ENCODE measurements around the gene ZNF485.

Gene ZNF485

DNA sequence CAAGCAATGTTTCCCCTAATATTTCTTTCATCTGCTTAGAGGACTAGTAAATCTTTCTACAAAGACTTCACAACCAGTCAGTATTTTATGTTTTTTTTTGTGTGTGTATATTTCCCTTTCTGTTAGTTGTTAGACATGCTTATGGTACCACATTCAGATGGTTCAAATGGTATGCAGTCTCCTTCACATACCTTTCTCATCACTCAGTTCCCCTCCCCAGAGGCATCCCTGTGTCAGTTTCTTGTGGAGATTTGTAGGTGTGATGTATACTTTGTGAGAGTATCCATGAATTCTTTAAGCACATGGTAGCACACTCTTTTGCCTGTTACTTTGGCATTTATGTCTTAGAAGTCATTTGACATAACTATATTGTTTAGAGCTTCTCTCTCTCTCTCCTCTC, 4.4 kb downstream of the ZNF485 start:
- Histone ChIP-seq H3K4me1 (ENCODE audit: control insufficient read depth, low read length) (peaks cover 15% of the 10 kb centered on the region), H3K27me3 (ENCODE audit: control insufficient read depth, low read length) (no peaks in the 10 kb centered on the region), H3F3A (ENCODE audit: control insufficient read depth, insufficient read depth) (no peaks in the 10 kb centered on the region), H3K9me2 (replicated peaks; ENCODE audit: control insufficient read depth, low read length) (no peaks in the 10 kb centered on the region), H3K27ac (ENCODE audit: low read depth, low read length) (no peak overlapping the region), H4K20me1 (ENCODE audit: control insufficient read depth, insufficient read depth, low read depth, low read length) (no peaks in the 10 kb centered on the region), H3K9me3 (ENCODE audit: control insufficient read depth, insufficient read depth, low read length) (peaks cover 2% of the 10 kb centered on the region; the same call in 1 of the 2 replicates), H3K36me3 (ENCODE audit: control insufficient read depth, low read length) (peaks cover 24% of the 10 kb centered on the region), H3K79me2 (ENCODE audit: control insufficient read depth, low read length) (0 out of 2 replicates have a peak, but pooled peaks cover 5% of the 10 kb centered on the region), H3K4me2 (ENCODE audit: low read length) (no peak overlapping the region), H3K4me3 (ENCODE audit: low read length) (no peak overlapping the region)
- no peak for TF ChIP-seq EZH2phosphoT487 (IDR thresholded peaks at IDR 0.05; ENCODE audit: borderline replicate concordance, low read length)
- no peak for TF ChIP-seq CTCF (IDR thresholded peaks at IDR 0.05; ENCODE audit: low read depth, low read length, poor library complexity, severe bottlenecking)

DNA sequence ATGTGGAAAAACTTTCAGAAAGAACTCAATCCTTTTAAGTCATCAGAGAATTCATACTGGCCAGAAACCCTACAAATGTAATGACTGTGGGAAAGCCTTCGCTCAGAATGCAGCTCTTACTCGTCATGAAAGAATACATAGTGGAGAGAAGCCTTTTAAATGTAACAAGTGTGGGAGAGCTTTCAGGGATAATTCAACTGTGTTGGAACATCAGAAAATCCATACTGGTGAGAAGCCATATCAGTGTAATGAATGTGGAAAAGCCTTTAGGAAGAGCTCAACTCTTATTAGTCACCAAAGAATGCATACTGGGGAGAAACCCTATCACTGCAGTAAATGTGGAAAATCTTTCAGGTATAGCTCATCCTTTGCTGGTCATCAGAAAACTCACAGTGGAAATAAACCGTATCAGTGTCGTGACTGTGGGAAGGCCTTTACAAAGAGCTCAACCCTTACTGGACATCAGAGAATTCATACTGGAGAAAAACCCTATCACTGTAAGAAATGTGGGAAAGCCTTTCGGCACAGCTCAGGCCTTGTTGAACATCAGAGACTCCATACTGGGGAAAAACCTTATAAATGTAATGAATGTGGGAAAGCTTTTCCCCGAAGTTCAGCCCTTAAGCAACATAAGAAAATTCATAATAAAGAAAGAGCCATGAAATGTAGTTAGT, 10.6 kb downstream of the ZNF485 start:
- Histone ChIP-seq H3K4me2 (ENCODE audit: low read length) (no peak overlapping the region), H3K27ac (ENCODE audit: low read depth, low read length) (no peak overlapping the region), H3K27me3 (ENCODE audit: control insufficient read depth, low read length) (no peaks in the 10 kb centered on the region), H3K9me3 (ENCODE audit: control insufficient read depth, insufficient read depth, low read length) (peaks cover 11% of the 10 kb centered on the region; the same call in 1 of the 2 replicates), H3K4me3 (ENCODE audit: low read length) (no peak overlapping the region), H3F3A (ENCODE audit: control insufficient read depth, insufficient read depth) (no peaks in the 10 kb centered on the region), H3K79me2 (ENCODE audit: control insufficient read depth, low read length) (no peaks in the 10 kb centered on the region), H3K4me1 (ENCODE audit: control insufficient read depth, low read length) (no peaks in the 10 kb centered on the region), H3K9me2 (replicated peaks; ENCODE audit: control insufficient read depth, low read length) (no peaks in the 10 kb centered on the region), H4K20me1 (ENCODE audit: control insufficient read depth, insufficient read depth, low read depth, low read length) (no peaks in the 10 kb centered on the region), H3K36me3 (ENCODE audit: control insufficient read depth, low read length) (peaks cover 38% of the 10 kb centered on the region)
- TF ChIP-seq EZH2phosphoT487 (IDR thresholded peaks at IDR 0.05; ENCODE audit: borderline replicate concordance, low read length) (no peak), CTCF (IDR thresholded peaks at IDR 0.05; ENCODE audit: low read depth, low read length, poor library complexity, severe bottlenecking) (no peak)

GRCh38 chr10:43619368-43619767, 13.1 kb downstream of the ZNF485 start:
- Histone ChIP-seq H4K20me1 (ENCODE audit: control insufficient read depth, insufficient read depth, low read depth, low read length) (no peaks in the 10 kb centered on the region), H3F3A (ENCODE audit: control insufficient read depth, insufficient read depth) (no peaks in the 10 kb centered on the region), H3K79me2 (ENCODE audit: control insufficient read depth, low read length) (no peaks in the 10 kb centered on the region), H3K4me3 (ENCODE audit: low read length) (no peak overlapping the region), H3K27ac (ENCODE audit: low read depth, low read length) (no peak overlapping the region), H3K4me1 (ENCODE audit: control insufficient read depth, low read length) (no peaks in the 10 kb centered on the region), H3K9me2 (replicated peaks; ENCODE audit: control insufficient read depth, low read length) (no peaks in the 10 kb centered on the region), H3K9me3 (ENCODE audit: control insufficient read depth, insufficient read depth, low read length) (peaks cover 9% of the 10 kb centered on the region), H3K27me3 (ENCODE audit: control insufficient read depth, low read length) (no peaks in the 10 kb centered on the region), H3K36me3 (ENCODE audit: control insufficient read depth, low read length) (peaks cover 20% of the 10 kb centered on the region), H3K4me2 (ENCODE audit: low read length) (no peak overlapping the region)
- TF ChIP-seq CTCF (IDR thresholded peaks at IDR 0.05; ENCODE audit: low read depth, low read length, poor library complexity, severe bottlenecking) (no peak), EZH2phosphoT487 (IDR thresholded peaks at IDR 0.05; ENCODE audit: borderline replicate concordance, low read length) (no peak)

Measured in DOHH2 (cell line).